ENCODE data around the gene HOXD11. TPM values are rescaled to one million over a fixed set of nuclear protein-coding genes. Genes with fewer than 3 reads are reported as not detected.
A peak's percentile ranks its signal among the peaks of the same experiment; 100 is the strongest.

HOXD11 gene
- total RNA-seq, 2 donors from 2014 or later = not detected

DNA sequence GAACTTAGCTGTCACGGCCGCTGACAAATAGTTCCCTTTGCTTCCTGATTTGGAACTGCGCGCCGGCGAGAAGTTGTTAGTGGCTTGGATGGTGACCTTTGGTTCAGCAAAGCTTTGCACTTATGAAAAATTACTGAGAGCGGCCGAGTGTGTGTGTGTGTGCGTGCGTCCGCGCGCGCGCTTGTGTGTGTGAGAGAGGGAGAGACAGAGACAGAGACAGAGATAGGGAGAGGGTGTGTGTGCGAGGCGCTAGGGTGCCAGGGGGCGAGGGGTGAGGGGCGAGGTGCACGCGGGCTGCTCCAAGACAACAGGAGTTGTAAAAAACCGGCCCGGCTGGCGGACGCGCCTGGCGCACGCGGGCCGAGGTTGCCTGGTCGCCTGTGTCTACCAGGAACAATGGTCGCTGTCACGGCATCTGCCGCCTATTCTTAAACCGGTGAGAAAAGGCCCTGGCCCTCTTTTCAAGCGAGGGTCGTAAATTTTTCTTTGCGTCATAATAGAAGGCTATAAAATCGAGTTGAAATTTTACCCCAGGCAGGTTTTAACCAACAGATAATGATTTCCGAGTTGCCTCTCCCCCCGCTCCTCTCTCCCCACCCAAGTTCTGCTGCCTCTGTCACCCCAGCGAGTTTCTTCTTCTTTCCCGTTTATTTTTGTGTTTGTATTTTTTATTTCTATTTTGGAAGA is 50.6 kb downstream of the HOXD11 start:
- Histone ChIP-seq H3K36me3 (no peaks in the 10 kb centered on the region), H3K4me3 (peak overlapping the region in 1 of 2 donors; percentile 7), H3K27me3 (peaks cover 51 to 67% of the 10 kb centered on the region in 2 donors)

GRCh38 chr2:176158186-176158591 is 51.1 kb downstream of the HOXD11 start:
- H3K4me1 ChIP-seq = peaks cover 0 to 47% of the 10 kb centered on the region in 2 donors
- H3K4me3 ChIP-seq = no peak overlapping the region
- H3K9me3 ChIP-seq = no peaks in the 10 kb centered on the region
- TF ChIP-seq, protein P1, sequence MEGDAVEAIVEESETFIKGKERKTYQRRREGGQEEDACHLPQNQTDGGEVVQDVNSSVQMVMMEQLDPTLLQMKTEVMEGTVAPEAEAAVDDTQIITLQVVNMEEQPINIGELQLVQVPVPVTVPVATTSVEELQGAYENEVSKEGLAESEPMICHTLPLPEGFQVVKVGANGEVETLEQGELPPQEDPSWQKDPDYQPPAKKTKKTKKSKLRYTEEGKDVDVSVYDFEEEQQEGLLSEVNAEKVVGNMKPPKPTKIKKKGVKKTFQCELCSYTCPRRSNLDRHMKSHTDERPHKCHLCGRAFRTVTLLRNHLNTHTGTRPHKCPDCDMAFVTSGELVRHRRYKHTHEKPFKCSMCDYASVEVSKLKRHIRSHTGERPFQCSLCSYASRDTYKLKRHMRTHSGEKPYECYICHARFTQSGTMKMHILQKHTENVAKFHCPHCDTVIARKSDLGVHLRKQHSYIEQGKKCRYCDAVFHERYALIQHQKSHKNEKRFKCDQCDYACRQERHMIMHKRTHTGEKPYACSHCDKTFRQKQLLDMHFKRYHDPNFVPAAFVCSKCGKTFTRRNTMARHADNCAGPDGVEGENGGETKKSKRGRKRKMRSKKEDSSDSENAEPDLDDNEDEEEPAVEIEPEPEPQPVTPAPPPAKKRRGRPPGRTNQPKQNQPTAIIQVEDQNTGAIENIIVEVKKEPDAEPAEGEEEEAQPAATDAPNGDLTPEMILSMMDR (IDR thresholded peaks at IDR 0.05) = no peak
- H3K27me3 ChIP-seq = peaks cover 56 to 72% of the 10 kb centered on the region in 2 donors
- no peaks in the 10 kb centered on the region for H3K36me3 ChIP-seq
- H3K27ac ChIP-seq = no peak overlapping the region
- DNase-seq (ENCODE audit: low spot score) = no peak

More for the DNA sequence above, 50.6 kb downstream of the HOXD11 start:
- no peak for DNase-seq (ENCODE audit: low spot score)
- Histone ChIP-seq H3K9me3 (no peaks in the 10 kb centered on the region), H3K4me1 (peaks cover 0 to 47% of the 10 kb centered on the region in 2 donors), H3K27ac (no peak overlapping the region)
- TF ChIP-seq, protein P1 (IDR thresholded peaks at IDR 0.05) = no peak

- no peak overlapping the region for H3K4me3 ChIP-seq
These were observed 52.0 kb downstream of the HOXD11 start for GRCh38 chr2:176158855-176159662.

More at GRCh38 chr2:176158855-176159662, 52.0 kb downstream of the HOXD11 start:
- no peak for DNase-seq (ENCODE audit: low spot score)
- Histone ChIP-seq H3K9me3 (no peaks in the 10 kb centered on the region), H3K36me3 (no peaks in the 10 kb centered on the region), H3K27ac (no peak overlapping the region), H3K27me3 (peaks cover 60 to 80% of the 10 kb centered on the region in 2 donors), H3K4me1 (peaks cover 0 to 47% of the 10 kb centered on the region in 2 donors)
- TF ChIP-seq, protein P1 (IDR thresholded peaks at IDR 0.05) = no peak

MicroRNAs within 50 kb of the gene (microRNA counts, 767-probe panel; counts per million panel counts)
- 2,875 to 5,941 counts per million in 2 donors for microRNA hsa-miR-10b-5p

Small RNAs within 50 kb of the gene (microRNA-seq; reads per million reads assigned to microRNA genes)
- gene MIR10B (ENCODE audit: borderline number of aligned reads in 2 of 2, borderline replicate concordance in 1 of 2) = 3,310 to 7,858 reads per million in 2 donors

Other genes with a start within 250 kb of the HOXD11 start
- gene LNPK, start 105.0 kb upstream of the HOXD11 start, total RNA-seq = 10 to 100 TPM; 12.8 to 14.8 TPM
- not detected for gene EVX2, start 23.3 kb upstream of the HOXD11 start, total RNA-seq
- not detected for gene HOXD13, start 14.6 kb upstream of the HOXD11 start, total RNA-seq
- not detected for gene HOXD12, start 7.5 kb upstream of the HOXD11 start, total RNA-seq
- not detected for gene HOXD10, start 9.5 kb downstream of the HOXD11 start, total RNA-seq
- gene HOXD9, start 15.4 kb downstream of the HOXD11 start, total RNA-seq = under 1 TPM in 1 of 2 donors, not detected in 1; 0.44 TPM
- 1 to 10 TPM in 1 of 2 donors, under 1 TPM in 1; 0.55 to 1.1 TPM for gene HOXD8, start 22.4 kb downstream of the HOXD11 start, total RNA-seq
- gene HOXD4, start 44.3 kb downstream of the HOXD11 start, total RNA-seq = under 1 TPM in 1 of 2 donors, not detected in 1; 0.52 TPM
- not detected for gene HOXD3, start 50.0 kb downstream of the HOXD11 start, total RNA-seq
- gene HOXD1, start 81.4 kb downstream of the HOXD11 start, total RNA-seq = not detected
- gene MTX2, start 162.2 kb downstream of the HOXD11 start, total RNA-seq = 10 to 100 TPM; 36.7 to 73.5 TPM

All from right atrium auricular region (tissue), 2 donors.